Stimulated activated CD4-positive, alpha-beta T cell treated with anti-CD3 and anti-CD28 coated beads, Interleukin-1b, Interleukin-23, amount 100 ng/mL, for 1 hour (primary cell): Measurements from ENCODE around the gene BANP.
"Not testable (repeated sequence)": the region's sequence is repeated elsewhere in the genome, so short reads cannot be mapped to it uniquely, and the experiment has no call there.

Experiments used
- DNase-seq, 2 donors: peaks; one replicate each; pipeline ENCODE4 v3.0.0-alpha.2; 2020; ENCODE audit warnings: low read depth in 2 of 2

The BANP gene

DNA sequence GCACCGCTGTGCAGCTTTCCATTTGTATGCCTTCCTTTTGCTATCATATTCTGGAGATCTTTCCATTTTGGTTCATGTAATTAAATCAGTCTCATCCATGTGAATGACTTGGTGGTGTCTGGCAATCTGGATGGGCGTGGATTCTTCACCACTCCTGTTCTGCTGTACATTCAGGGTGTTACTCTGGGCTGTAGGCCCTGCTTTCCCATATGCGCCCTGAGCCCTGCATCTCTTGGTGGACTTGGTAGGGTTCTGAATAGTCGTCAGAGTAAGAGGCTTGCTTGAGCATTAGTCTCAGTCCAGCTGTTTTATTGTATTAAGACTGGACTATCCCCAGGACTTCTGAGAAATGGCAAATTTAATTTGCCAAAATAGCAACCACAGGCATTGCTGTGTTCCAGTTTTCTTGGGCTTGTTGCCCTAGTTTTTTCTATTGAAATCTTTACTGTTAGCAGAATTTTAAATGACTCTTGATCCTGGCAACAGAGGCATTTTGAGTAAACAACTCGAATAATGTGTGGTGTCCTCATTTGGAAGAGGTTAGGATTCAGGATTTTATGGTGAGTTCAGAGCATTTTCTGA is 14.9 kb downstream of the BANP start:
- no peak for DNase-seq

DNA sequence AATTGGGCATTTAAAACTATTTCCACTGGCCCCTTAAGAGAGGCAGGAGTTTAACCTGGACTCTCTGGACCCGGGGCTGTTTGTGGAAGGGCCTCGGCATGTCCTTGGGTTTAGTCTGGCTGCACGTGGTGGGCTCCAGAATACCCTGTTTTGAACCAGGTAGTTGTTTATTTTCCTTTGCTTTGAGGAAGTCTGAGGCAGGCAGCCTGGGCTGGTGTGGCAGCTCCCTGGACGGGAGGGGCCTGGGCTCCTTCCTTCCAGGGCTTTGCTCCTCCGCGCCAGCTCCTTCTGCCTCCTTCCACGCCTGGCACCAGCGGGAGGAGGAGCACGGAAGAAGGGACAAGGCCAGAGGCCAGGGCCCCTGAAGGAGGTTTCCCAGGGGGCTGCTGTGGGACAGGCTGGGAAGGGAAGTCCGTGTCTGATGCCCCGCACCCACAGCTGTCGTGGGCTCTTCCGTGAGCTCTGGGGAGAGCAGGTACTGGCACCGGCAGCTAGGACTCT is 15.5 kb downstream of the BANP start:
- no peak for DNase-seq

DNA sequence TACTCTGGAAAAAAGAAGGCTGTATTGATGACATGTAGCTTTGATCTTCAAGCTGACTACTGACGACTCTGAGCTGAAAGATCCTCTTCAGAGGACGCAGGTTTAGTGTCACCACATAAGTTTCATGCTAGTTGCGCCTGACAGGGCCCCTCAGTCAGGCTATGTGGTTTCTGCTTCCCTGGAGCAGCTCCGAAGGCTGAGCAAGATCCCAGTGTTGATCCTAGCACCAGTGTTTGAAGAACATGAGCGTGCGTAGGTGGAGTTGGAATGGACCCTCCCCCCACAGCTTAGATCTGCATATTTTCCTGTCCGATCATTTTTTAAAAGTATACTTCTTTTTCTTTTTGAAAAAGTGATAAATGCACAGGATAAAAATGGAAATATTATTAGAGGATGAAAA is 17.3 kb downstream of the BANP start:
- DNase-seq, result no peak

DNA sequence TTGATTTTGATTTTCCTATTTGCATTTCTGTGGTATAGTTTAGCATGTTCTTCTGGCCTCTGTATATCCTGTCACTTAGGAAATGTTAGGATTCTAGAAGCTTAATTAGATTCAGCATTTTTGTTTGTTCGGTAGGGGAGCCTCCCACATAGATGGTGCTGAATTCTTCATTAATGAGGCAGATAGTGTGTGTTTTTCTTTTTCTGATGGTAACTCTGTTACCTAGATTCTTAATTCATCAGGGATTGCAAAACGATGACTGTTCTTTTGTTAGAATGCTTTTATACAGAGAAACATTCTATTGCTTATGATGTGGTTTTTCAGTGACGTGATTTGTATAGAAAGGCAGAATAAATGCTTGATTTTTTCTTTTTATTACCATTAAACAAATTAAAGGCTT is 19.0 kb downstream of the BANP start:
- no peak for DNase-seq

DNA sequence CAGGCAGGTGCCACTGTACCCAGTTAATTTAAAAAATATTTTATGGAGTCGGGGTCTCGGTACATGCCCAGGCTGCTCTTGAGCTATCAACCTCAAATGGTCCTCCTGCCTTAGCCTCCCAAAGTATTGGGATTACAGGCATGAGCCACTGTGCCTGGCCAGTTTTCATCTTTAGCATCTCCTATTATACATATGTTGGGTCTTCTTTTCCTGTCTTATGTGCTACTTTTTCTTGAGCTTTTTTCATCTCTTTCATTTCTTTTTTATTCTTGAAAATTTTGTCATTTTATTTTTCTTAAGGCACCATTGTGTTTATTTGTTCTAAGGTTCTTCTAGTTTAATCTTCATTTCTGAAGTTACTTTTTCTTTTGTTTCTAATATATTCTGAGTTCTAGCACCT is 20.7 kb downstream of the BANP start:
- no peak for DNase-seq

DNA sequence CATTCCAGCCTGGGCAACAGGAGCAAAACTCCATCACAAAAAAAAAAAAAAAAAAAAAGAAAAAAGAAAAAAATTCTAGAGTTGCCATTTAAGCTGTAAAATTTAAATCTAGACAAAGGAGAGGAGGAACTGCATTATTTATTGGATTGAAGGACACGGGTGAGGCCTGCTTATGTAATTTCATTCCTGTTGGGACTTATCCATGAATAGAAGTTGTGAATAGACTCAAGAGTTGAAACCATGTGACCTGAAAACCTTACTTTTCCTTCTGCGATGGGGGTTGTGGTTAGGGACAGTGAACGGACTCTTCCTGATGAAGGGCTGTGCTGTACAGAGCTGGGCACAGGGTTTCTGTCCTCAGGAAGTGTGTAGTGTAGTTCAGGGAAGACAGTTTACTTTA is 22.5 kb downstream of the BANP start:
- DNase-seq, result no peak

DNA sequence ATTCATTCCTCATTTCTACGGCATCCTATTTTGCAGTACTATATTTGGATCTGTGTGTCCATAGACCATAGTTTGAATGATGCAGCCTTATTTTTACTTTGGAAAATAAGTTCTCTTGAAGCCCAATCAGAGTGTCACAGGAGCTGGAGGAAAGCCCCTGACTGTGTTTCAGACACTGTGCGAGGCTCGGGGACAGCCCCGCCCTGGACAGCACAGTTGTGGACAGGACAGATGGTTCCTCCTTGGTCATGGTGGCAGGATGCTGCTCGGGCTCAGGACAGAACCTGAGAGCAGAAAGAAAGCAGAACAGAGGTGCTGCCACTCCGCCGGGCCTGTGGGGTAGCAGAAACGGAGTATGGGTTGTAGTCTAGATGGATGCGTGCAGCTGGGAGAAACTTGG is 22.9 kb downstream of the BANP start:
- DNase-seq, result no peak

DNA sequence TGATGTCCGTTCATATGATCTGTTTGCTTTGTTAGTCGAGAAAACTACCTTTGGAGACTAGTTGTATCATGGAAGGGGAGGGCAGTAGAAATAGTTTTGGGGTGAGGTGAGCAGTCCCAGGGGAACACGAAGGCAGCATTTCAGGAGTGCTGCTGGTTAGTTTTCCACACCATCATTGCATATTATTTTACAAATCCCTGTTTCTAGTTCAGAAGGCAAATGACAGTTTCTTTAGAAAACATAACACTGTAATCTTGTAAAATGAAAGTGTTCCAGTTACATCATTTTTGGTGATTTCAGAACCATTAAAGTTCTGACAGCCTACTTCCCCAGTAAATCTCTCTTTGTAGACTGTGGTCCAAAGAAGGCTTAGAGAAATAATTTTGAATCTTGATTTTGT is 25.4 kb downstream of the BANP start:
- DNase-seq, result no peak

DNA sequence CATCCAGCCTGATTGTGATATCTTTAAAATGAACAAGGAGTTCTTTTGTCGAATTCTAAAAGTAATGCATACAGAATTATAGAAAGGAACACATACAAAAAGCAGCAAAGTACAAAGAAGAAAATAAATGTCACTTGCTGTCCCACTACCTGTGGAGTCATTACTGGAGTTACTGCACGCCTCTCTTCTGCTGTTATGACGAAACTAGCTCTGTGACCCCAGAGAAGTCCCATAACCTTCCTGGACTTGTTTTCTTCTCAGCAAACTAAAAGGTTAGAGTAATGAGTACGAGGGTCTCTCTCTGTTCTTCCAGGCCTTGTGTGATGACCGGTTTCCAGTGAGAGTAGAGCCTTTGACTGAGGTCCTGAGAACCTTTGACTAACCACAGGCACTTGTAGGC is 26.9 kb downstream of the BANP start:
- DNase-seq, result no peak

DNA sequence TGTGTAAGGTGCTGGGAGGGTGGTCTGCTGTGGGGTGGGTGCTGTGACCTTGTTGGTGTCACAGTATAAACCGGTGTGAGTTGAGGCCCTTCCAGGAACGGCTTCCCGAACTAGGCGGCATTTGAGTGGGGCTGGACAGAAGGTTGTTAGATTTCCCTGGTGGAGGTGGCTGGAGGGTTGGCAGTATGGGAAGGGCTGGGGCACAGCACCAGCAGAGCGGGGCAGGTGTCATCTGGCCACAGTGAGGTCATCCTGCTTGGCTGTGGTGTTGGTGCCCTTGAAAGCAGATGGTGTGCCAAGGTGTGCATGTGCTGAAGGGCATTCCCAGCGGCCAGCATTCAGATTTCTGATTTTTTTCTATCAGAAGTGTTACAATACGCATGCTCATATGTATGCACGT is 28.1 kb downstream of the BANP start:
- DNase-seq, result no peak

DNA sequence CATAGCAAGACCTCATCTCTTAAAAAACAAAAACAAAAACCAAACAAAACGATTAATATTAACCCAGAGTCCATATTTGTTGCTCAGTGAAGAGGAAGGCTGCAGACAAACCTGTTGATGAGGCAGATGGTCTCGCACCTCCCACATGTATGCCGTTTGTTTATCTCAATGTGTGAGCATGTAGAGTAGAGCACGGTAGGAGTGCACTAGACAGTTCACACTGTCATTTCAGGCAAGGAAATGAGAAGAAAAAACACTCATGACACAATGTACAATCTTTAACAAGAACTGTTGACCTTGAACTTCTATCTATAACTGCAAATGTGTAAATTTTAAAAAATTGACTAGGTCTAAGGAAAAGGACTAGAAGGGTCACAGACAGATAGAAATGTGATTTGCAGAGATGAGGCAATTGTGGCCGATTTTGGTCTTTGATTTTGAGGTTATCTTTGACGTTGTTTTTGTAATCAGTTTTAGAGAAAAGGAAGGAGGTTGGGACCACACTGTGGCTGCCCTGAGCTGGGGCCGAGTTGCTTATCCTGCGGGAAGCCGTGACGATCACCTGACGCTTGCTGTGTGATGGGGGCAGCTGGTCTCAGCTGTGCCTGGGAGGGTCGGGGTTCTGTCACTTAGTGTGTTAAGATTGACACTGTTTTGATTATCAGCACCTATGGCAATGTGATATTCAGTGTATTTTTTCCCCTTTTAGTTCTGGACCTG is 28.8 kb downstream of the BANP start:
- DNase-seq, result not testable (repeated sequence)

DNA sequence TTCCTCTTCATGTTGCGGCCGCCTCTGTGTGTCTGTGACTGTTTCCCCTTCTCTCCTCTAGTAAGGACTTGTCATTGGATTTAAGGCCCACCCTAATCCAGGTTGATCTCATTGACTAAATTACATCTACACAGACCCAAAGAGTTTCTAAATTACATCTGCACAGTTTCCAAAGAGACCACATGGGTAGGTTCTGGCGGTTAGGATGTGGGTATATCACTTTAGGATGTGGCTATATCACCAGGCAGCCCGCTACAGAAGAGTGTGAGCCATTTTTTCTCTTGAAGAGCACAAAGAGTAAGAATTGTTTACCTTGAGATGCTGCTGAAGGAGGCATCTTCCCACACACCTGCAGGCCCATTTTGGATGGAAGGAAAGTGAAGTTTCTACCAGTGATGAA is 30.1 kb downstream of the BANP start:
- DNase-seq, result not testable (repeated sequence)

DNA sequence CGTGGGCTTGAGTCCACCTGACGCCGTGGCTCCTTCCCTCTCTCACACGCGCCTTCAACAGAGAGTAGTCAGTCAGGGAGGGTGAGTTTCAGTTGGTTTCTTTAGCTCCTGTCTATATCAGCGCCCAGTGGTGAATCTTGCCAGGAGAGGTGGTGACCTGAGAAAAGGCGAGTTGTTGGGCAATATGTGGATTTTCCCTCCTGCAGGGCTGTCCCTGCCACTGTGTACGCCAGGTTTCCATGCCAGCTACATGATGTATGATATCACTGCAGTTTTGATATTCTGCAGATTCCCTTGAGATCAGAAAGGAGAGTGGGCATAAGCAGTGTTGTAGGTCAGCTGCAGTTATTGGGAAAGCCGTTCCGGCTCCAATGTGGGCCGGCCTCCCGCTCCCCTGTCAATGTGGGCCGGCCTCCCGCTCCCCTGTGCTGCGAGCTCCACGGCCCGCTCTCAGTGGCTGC is 31.4 kb downstream of the BANP start:
- DNase-seq, result no peak

DNA sequence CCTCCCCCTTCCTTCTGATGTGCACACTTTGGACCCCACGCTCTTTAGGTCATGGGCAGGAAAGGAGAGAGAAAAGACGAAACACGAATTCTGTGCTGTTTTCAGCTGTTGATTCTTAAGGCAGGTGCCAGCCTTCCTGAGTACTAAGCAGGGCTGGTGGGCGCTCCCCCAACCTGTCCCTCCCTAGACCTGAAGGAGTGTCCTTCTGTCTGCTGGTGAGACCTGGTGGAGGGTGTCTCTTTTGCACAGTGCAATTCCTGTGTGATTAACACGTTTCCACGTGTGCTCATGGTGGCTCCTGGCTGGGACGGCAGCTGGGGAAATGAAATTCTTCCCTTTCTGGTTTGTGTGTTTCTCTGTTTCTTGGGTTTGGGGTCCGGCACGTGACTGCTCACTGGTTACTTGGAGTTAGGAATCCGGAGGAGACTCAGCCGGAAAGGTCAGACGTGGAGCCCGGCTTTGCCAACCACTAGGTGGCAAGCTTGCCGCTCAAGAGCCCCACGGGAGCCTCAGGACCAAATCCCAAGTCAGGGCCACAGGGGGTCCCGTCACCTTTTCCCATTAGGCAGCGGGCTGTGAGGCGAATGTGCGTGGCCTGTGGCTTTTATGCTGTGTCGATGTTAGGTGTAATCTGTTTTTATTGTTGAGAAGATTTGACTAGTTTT is 32.0 kb downstream of the BANP start:
- DNase-seq, result not testable (repeated sequence)

DNA sequence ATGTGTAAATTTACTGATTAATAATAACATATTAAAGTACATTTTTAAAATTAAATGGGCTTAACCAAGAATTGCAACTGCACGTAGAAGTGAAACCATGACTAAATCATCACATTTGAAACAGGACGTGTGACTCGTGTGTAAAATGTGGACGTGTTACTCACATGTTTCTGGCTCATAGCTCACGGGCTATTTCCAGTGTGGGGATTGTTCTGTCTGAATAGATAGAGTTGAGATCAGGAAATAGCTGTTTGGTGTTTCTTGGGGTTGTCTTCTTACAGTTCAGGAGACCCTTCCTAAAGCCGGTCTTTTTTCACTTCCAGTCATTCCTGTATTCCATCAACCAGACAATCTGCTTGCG is 32.5 kb downstream of the BANP start:
- DNase-seq, result not testable (repeated sequence)

DNA sequence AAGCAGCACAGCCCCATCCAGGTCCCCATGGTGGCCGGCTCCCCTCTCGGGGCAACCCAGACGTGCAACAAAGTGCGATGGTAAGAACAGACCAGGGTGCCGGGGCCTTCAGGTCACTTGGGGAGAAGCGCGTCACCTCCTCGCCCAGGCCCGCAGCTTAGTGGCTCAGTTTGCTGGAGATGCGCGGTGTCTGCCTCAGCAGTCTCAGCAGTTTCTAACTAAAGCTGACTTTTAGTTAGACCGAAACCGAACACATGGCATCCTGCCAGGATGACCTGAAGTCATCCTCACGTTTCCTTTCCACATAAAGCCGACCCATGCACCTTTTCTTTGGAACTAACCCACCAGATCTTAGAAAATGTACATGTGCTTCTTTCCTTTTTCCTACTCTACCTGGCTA is 32.9 kb downstream of the BANP start:
- DNase-seq, result not testable (repeated sequence)

DNA sequence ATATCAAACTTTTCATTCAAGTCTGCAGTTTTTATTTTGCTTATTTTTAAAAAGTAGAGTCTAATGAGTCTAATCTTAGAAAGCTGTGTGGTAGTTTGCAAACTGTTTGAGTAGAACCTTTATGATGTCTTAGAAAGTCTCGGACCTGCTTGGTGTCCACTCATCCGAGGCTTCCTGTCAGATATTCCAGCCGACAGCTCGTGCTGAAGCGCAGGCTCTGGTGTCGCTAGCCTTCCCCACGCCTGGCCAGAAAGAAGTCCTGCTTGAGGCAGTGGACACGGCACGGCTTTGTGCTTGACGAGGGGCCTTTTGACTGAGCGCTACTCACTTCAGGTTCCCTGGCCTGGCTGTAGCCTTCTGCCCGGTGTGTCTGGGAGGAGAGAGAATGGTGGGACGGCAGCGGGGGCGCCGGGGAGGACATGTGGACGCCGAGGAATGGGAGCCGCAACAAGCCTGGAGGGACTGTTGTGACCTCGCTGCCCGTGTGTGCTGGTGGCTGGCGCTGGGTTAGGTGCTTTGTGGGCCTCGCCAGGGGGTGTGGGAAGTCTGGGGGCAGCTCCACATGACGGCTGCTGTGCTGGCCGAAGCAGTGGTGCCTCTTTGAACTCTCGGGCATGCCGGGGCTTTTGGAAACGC is 33.5 kb downstream of the BANP start:
- DNase-seq, result no peak

DNA sequence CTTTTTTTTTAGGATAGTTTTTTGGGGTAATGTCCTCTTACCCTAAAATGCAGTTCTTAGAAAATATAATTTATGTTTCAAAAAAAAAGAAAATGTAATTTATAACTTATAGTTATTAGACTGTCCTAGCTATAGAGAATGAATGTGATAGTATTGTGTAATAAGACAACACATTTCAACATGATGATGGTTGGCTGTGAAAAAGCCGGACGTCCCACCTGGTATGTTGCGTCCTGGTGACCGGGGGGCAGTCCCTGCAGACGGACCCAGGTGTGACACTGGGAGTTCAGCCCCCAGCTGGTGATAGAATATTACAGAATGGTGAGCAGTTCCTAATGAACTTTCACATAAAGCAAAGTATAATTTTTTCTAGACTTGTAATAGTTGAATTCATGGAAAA is 34.3 kb downstream of the BANP start:
- not testable (repeated sequence) for DNase-seq

DNA sequence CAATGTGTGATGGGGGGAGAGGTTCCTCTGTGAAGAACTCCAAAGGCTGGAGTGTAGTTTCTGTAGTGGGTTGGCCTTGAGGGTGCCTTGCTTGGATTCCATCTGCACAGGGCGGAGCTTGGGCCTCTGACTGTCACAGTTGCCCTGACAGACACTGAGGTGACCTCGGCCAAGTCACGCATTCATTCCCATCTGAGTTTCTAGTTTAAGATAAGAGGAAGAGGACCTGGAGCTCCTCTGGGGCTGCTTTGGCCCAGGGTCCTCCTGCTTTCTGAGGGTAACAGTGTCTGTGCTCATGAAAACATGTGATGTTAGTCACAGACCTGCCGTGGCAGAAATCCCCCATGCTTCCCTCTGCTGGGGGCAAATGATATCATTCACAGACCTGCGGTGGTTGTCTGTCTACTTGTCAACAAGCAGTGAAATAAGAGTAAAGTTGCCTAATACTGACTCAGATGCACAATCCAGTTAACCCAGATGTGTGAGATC is 35.2 kb downstream of the BANP start:
- DNase-seq, result peak in 1 of 2 donors; percentile 9

DNA sequence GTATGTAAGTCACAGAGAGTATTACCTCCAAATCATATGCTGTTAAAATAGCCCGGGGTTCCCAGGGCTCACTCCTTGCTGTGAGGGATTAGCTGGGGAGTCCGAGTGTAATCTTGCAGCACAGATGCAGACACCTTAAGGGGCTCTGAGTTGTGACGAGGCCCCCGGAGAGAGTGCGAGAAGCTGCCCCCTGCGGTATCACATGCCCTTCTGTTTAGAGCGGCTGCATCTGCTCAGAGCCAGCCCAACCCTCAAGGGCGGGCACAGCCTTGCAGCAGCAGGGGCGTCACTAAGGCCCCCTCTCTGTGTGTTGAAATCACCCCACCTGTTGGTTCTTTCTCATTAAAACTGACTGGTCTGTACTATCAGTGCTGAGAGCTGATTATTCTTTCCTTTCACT is 37.4 kb downstream of the BANP start:
- DNase-seq, result not testable (repeated sequence)

DNA sequence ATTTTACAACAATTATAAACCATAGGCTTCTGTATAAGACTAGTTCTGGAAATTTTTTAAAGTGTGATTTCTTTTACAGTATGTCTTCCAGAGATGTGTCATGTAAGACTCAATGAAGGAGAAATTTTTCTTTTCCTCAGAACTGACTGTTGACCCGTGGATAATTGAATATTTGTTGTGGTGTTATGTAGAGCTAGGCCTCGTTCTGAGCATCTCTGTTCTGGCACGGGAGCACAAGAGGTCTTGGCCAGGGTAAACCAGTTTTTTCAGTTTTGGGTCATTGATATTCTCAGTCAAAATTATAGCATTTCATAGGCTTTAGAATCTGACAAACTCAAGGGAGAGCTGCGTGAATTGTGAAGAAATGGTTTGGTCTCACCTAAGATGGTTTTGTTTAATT is 39.0 kb downstream of the BANP start:
- DNase-seq, result not testable (repeated sequence)

DNA sequence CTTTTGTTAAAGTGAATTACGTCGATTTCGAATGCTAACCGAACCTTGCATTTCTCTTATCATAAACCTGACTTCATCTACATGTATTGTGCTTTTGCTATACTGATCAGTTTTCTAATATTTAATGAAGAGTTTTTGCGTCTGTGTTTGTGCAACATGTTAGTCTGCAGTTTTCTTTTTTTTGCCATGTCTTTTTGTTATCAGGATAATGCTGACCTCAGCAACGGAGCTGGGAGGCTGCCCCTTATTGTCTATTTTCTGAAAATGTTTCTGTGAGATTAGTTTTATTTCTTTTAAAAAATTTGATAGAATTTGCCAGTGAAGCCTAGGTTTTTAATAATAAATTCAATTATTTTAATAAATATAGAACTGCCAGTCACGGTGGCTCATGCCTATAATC is 40.9 kb downstream of the BANP start:
- not testable (repeated sequence) for DNase-seq
